ENCODE results near the gene PANK3.

DNA sequence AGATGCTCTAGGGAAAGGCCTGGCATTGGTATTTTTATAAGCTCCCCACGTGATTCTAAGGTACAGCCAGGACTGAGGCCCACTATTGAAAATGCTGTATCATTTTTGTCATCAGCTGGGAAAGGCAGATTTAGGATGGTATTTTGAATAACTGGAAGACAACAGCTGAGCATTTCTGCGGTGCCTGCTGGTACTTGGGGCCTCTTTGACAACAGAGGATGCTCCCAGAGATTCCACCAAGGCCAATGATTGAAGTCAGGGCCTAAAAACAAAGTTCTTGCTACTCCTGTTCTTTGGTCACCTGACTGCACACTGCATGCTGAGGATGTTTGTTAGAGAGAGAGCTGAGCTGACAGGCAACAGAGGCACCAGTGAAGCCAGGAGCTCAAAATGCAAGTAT, 42.0 kb downstream of the PANK3 start:
- TF ChIP-seq EP300 (IDR thresholded peaks at IDR 0.05), result no peak
- TF ChIP-seq, protein P1, sequence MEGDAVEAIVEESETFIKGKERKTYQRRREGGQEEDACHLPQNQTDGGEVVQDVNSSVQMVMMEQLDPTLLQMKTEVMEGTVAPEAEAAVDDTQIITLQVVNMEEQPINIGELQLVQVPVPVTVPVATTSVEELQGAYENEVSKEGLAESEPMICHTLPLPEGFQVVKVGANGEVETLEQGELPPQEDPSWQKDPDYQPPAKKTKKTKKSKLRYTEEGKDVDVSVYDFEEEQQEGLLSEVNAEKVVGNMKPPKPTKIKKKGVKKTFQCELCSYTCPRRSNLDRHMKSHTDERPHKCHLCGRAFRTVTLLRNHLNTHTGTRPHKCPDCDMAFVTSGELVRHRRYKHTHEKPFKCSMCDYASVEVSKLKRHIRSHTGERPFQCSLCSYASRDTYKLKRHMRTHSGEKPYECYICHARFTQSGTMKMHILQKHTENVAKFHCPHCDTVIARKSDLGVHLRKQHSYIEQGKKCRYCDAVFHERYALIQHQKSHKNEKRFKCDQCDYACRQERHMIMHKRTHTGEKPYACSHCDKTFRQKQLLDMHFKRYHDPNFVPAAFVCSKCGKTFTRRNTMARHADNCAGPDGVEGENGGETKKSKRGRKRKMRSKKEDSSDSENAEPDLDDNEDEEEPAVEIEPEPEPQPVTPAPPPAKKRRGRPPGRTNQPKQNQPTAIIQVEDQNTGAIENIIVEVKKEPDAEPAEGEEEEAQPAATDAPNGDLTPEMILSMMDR (IDR thresholded peaks at IDR 0.05), result no peak
- TF ChIP-seq POLR2AphosphoS5 (IDR thresholded peaks at IDR 0.05), result no peak

All from gastroesophageal sphincter (tissue), 3 donors.